PC-3 (cell line): ENCODE results near the gene CGB8. TPM values are rescaled to one million over a fixed set of nuclear protein-coding genes. Genes with fewer than 3 reads are reported as not detected.

Source experiments
- ATAC-seq: fragments of 200-7000 bp; cut with Tn5 transposase; 2 replicates; pipeline ENCODE4 v1.9.1; 2020; ENCODE audit warnings: mild to moderate bottlenecking, moderate library complexity
- BruUV-seq: library from RNA; stranded (reverse); fragments of 400-500 nt; replicated peaks from 2 replicates; lab custom pipeline; 2021; lab: Mats Ljungman, UMichigan
- CTCF ChIA-PET: fragments of 300-600 bp; sonication (Branson Sonifier 250); formaldehyde crosslinking; loops from one replicate; lab custom pipeline; 2022; ENCODE audit warnings: antibody characterized with exemption; lab: Charles Lee
- POLR2A ChIA-PET: fragments of 300-600 bp; sonication (Branson Sonifier 250); formaldehyde crosslinking; loops from one replicate; lab custom pipeline; 2022; ENCODE audit warnings: antibody characterized with exemption; ENCODE audit not compliant: unreplicated experiment; lab: Charles Lee
- DNase-seq: peaks from one replicate; pipeline ENCODE4 v3.0.0-alpha.2; 2015
- H2AFZ ChIP-seq: fragments of 300-600 bp; sonication (generic); 2 replicates; pipeline ENCODE4 v1.6.0; 2016; ENCODE audit warnings: antibody characterized with exemption, low read length
- H3F3A ChIP-seq: fragments of 300-600 bp; sonication (generic); one replicate; pipeline ENCODE4 v1.6.0; 2017; ENCODE audit warnings: antibody characterized with exemption, low read length, control low read depth, mild to moderate bottlenecking; ENCODE audit not compliant: unreplicated experiment
- H3K27ac ChIP-seq: fragments of 300-600 bp; sonication (generic); 2 replicates; pipeline ENCODE4 v1.5.1; 2016; ENCODE audit warnings: mild to moderate bottlenecking, low read length
- H3K27me3 ChIP-seq: fragments of 300-600 bp; sonication (generic); 2 replicates; pipeline ENCODE4 v1.6.1; 2016; ENCODE audit warnings: low read length, mixed read lengths
- H3K36me3 ChIP-seq: fragments of 300-600 bp; sonication (generic); 2 replicates; pipeline ENCODE4 v1.6.1; 2016; ENCODE audit warnings: low read depth, mixed run types, low read length, mixed read lengths
- H3K4me1 ChIP-seq: fragments of 300-600 bp; sonication (generic); 2 replicates; pipeline ENCODE4 v1.5.1; 2016; ENCODE audit warnings: low read length; ENCODE audit not compliant: insufficient read depth
- H3K4me2 ChIP-seq: fragments of 300-600 bp; sonication (generic); 2 replicates; pipeline ENCODE4 v1.6.0; 2016; ENCODE audit warnings: low read length
- H3K4me3 ChIP-seq: fragments of 300-600 bp; sonication (generic); 2 replicates; pipeline ENCODE4 v1.5.1; 2016; ENCODE audit warnings: mild to moderate bottlenecking, low read length, mixed read lengths
- H3K79me2 ChIP-seq: fragments of 300-600 bp; sonication (generic); 2 replicates; pipeline ENCODE4 v1.6.1; 2017; ENCODE audit warnings: low read length, mixed read lengths
- H3K9ac ChIP-seq: fragments of 300-600 bp; sonication (generic); 2 replicates; pipeline ENCODE4 v1.6.0; 2016; ENCODE audit warnings: mild to moderate bottlenecking, low read length
- H3K9me2 ChIP-seq: fragments of 300-600 bp; sonication (generic); replicated peaks from 2 replicates; pipeline ENCODE4 v1.6.1; 2016; ENCODE audit warnings: mixed run types, low read length, mixed read lengths
- H3K9me3 ChIP-seq: fragments of 300-600 bp; sonication (generic); 2 replicates; pipeline ENCODE4 v1.6.1; 2016; ENCODE audit warnings: low read length, mixed read lengths
- H4K20me1 ChIP-seq: fragments of 300-600 bp; sonication (generic); 2 replicates; pipeline ENCODE4 v1.6.1; 2016; ENCODE audit warnings: low read length, mixed read lengths
- EZH2 ChIP-seq: fragments of 300-600 bp; sonication (generic); IDR thresholded peaks from one replicate; pipeline ENCODE4 v1.6.1; 2017; ENCODE audit warnings: antibody characterized with exemption, mild to moderate bottlenecking, low read length; ENCODE audit not compliant: unreplicated experiment
- EZH2phosphoT487 ChIP-seq: fragments of 300-600 bp; sonication (generic); IDR thresholded peaks from 2 replicates; pipeline ENCODE4 v1.6.1; 2018; ENCODE audit warnings: mild to moderate bottlenecking, antibody characterized with exemption, low read length, borderline replicate concordance
- intact Hi-C: fragments of 100-400 bp; cut with micrococcal nuclease; formaldehyde crosslinking; loops from 2 replicates; pipeline ENCODE4 v1.9.0; 2023
- microRNA-seq: library from miRNA; unstranded; fragments of <30 nt; microRNA quantifications from one replicate; pipeline ENCODE4 v1.1.0, GENCODE V29; 2020; ENCODE audit not compliant: unreplicated experiment
- total RNA-seq: library from RNA; depleted of rRNA; stranded (reverse); fragments of >200 nt; gene quantifications from 2 replicates; pipeline ENCODE4 v1.2.3, GENCODE V29; 2014; rRNA removed
- TF ChIP-seq, protein P1 (sequence below): fragments of 300-600 bp; sonication (generic); conservative IDR thresholded peaks from 2 replicates; pipeline ENCODE4 v1.5.1; 2017; ENCODE audit warnings: antibody characterized with exemption, low read depth, mild to moderate bottlenecking, low read length

CGB8 gene
- total RNA-seq, 1 experiment from 2014 or later: 1.2 TPM

GRCh38 chr19:48997972-48998371 is 50.9 kb downstream of the CGB8 start:
- Histone ChIP-seq H3K9me2 (no peaks in the 10 kb centered on the region), H3K36me3 (no peaks in the 10 kb centered on the region; the same call in 1 of the 2 replicates), H3K4me2 (no peak overlapping the region), H3K27me3 (no peaks in the 10 kb centered on the region), H3K4me3 (no peak overlapping the region), H3K9me3 (no peaks in the 10 kb centered on the region), H4K20me1 (0 out of 2 replicates have a peak, but pooled peaks cover 4% of the 10 kb centered on the region), H3K4me1 (peaks cover 6% of the 10 kb centered on the region; the same call in 1 of the 2 replicates), H3K9ac (no peak overlapping the region), H3F3A (no peaks in the 10 kb centered on the region), H2AFZ (no peak overlapping the region), H3K27ac (no peak overlapping the region), H3K79me2 (peaks cover 46% of the 10 kb centered on the region)
- POLR2A ChIA-PET: no interaction called here
- intact Hi-C loops: loop anchor here (10.0 kb wide), 1 partner anchor 77 kb away; the partner anchor contains the start of gene KCNA7
- TF ChIP-seq, protein P1, sequence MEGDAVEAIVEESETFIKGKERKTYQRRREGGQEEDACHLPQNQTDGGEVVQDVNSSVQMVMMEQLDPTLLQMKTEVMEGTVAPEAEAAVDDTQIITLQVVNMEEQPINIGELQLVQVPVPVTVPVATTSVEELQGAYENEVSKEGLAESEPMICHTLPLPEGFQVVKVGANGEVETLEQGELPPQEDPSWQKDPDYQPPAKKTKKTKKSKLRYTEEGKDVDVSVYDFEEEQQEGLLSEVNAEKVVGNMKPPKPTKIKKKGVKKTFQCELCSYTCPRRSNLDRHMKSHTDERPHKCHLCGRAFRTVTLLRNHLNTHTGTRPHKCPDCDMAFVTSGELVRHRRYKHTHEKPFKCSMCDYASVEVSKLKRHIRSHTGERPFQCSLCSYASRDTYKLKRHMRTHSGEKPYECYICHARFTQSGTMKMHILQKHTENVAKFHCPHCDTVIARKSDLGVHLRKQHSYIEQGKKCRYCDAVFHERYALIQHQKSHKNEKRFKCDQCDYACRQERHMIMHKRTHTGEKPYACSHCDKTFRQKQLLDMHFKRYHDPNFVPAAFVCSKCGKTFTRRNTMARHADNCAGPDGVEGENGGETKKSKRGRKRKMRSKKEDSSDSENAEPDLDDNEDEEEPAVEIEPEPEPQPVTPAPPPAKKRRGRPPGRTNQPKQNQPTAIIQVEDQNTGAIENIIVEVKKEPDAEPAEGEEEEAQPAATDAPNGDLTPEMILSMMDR: peak; percentile 71
- TF ChIP-seq EZH2 (no peak), EZH2phosphoT487 (no peak)
- DNase-seq: peak; percentile 63
- no TSS peak for BruUV-seq
- no peak for ATAC-seq
- CTCF ChIA-PET: interaction anchor here (0.7 to 0.8 kb wide), 2 partner anchors 19 to 100 kb away, joined by 3 to 9 read pairs; no protein-coding TSS in a partner anchor

Small RNA genes within 50 kb of the gene (microRNA-seq; reads per million reads assigned to microRNA genes)
- not detected for gene MIR6798

Other genes with a start within 250 kb of the CGB8 start
- gene BCAT2, start 238.1 kb downstream of the CGB8 start, total RNA-seq: 41.1 and 50.0 TPM in 2 replicates
- 15.0 and 15.4 TPM in 2 replicates for gene HSD17B14, start 212.6 kb downstream of the CGB8 start, total RNA-seq
- gene PLEKHA4, start 180.5 kb downstream of the CGB8 start, total RNA-seq: 0.63 and 1.2 TPM in 2 replicates
- gene PPP1R15A, start 176.7 kb downstream of the CGB8 start, total RNA-seq: 78.0 and 105 TPM in 2 replicates
- not detected in 2 replicates for gene TULP2, start 150.4 kb downstream of the CGB8 start, total RNA-seq
- gene NUCB1, start 148.8 kb downstream of the CGB8 start, total RNA-seq: 137 and 138 TPM in 2 replicates
- gene DHDH, start 115.4 kb downstream of the CGB8 start, total RNA-seq: 1.6 and 1.8 TPM in 2 replicates
- 43.0 and 44.8 TPM in 2 replicates for gene BAX, start 94.2 kb downstream of the CGB8 start, total RNA-seq
- gene FTL, start 83.8 kb downstream of the CGB8 start, total RNA-seq: 1,109 and 1,250 TPM in 2 replicates
- gene GYS1, start 55.8 kb downstream of the CGB8 start, total RNA-seq: 38.6 and 54.0 TPM in 2 replicates
- gene RUVBL2, start 55.2 kb downstream of the CGB8 start, total RNA-seq: 291 and 421 TPM in 2 replicates
- not detected in 2 replicates for gene LHB, start 32.0 kb downstream of the CGB8 start, total RNA-seq
- not detected in 2 replicates for gene CGB3, start 24.8 kb downstream of the CGB8 start, total RNA-seq
- not detected in 2 replicates for gene CGB2, start 17.2 kb downstream of the CGB8 start, total RNA-seq
- 0.95 TPM in 1 of 2 replicates, not detected in the other for gene CGB1, start 12.2 kb downstream of the CGB8 start, total RNA-seq
- 0.52 TPM in 1 of 2 replicates, not detected in the other for gene CGB5, start 5.3 kb downstream of the CGB8 start, total RNA-seq
- 0.04 and 0.63 TPM in 2 replicates for gene CGB7, start 8.6 kb upstream of the CGB8 start, total RNA-seq
- gene NTF4, start 15.7 kb upstream of the CGB8 start, total RNA-seq: 0.18 and 1.6 TPM in 2 replicates
- gene KCNA7, start 23.6 kb upstream of the CGB8 start, total RNA-seq: not detected in 2 replicates
- gene SNRNP70, start 36.3 kb upstream of the CGB8 start, total RNA-seq: 367 and 485 TPM in 2 replicates
- 5.8 and 11.6 TPM in 2 replicates for gene LIN7B, start 65.3 kb upstream of the CGB8 start, total RNA-seq
- gene C19orf73, start 70.0 kb upstream of the CGB8 start, total RNA-seq: 0.15 TPM in 1 of 2 replicates, not detected in the other
- 56.3 and 59.0 TPM in 2 replicates for gene PPFIA3, start 70.4 kb upstream of the CGB8 start, total RNA-seq
- gene HRC, start 106.3 kb upstream of the CGB8 start, total RNA-seq: not detected in 2 replicates
- 30.0 and 40.4 TPM in 2 replicates for gene TRPM4, start 108.7 kb upstream of the CGB8 start, total RNA-seq